ENCODE measurements around the gene LONRF2. TPM values are rescaled to one million over a fixed set of nuclear protein-coding genes. Genes with fewer than 3 reads are reported as not detected.

LONRF2 gene
- total RNA-seq, 1 experiment from 2014 or later: 9.7 TPM

GRCh38 chr2:100270381-100271146 lies 51.7 kb downstream of the LONRF2 start:
- peaks cover 9% of the 10 kb centered on the region for H3K36me3 Mint-ChIP-seq (ENCODE audit: insufficient read depth, unreplicated experiment)
- intact Hi-C loops (cut with micrococcal nuclease; ENCODE audit: unreplicated experiment): no loop called here
- BruUV-seq (replicated peaks): no TSS peak
- CTCF ChIA-PET: no interaction called here
- DNase-seq: no peak
- H3K9me3 Mint-ChIP-seq (ENCODE audit: low read depth, unreplicated experiment): peaks cover 4% of the 10 kb centered on the region
- H3K4me3 Mint-ChIP-seq (ENCODE audit: low read depth, unreplicated experiment): no peak overlapping the region
- no peaks in the 10 kb centered on the region for H3K27me3 Mint-ChIP-seq (ENCODE audit: unreplicated experiment)
- H3K4me1 Mint-ChIP-seq (ENCODE audit: low read depth, unreplicated experiment): peaks cover 10% of the 10 kb centered on the region
- peak overlapping the region; percentile 50 for H3K27ac Mint-ChIP-seq (ENCODE audit: unreplicated experiment)
- TF ChIP-seq, protein P1, sequence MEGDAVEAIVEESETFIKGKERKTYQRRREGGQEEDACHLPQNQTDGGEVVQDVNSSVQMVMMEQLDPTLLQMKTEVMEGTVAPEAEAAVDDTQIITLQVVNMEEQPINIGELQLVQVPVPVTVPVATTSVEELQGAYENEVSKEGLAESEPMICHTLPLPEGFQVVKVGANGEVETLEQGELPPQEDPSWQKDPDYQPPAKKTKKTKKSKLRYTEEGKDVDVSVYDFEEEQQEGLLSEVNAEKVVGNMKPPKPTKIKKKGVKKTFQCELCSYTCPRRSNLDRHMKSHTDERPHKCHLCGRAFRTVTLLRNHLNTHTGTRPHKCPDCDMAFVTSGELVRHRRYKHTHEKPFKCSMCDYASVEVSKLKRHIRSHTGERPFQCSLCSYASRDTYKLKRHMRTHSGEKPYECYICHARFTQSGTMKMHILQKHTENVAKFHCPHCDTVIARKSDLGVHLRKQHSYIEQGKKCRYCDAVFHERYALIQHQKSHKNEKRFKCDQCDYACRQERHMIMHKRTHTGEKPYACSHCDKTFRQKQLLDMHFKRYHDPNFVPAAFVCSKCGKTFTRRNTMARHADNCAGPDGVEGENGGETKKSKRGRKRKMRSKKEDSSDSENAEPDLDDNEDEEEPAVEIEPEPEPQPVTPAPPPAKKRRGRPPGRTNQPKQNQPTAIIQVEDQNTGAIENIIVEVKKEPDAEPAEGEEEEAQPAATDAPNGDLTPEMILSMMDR (IDR thresholded peaks at IDR 0.05; ENCODE audit: unreplicated experiment): no peak

- H3K36me3 Mint-ChIP-seq (ENCODE audit: insufficient read depth, unreplicated experiment): peaks cover 9% of the 10 kb centered on the region
- peaks cover 10% of the 10 kb centered on the region for H3K4me1 Mint-ChIP-seq (ENCODE audit: low read depth, unreplicated experiment)
- H3K27me3 Mint-ChIP-seq (ENCODE audit: unreplicated experiment): no peaks in the 10 kb centered on the region
- no peak overlapping the region for H3K27ac Mint-ChIP-seq (ENCODE audit: unreplicated experiment)
- CTCF ChIA-PET: no interaction called here
- no peak overlapping the region for H3K4me3 Mint-ChIP-seq (ENCODE audit: low read depth, unreplicated experiment)
- peaks cover 4% of the 10 kb centered on the region for H3K9me3 Mint-ChIP-seq (ENCODE audit: low read depth, unreplicated experiment)
- intact Hi-C loops (cut with micrococcal nuclease; ENCODE audit: unreplicated experiment): no loop called here
- no peak for DNase-seq
- no TSS peak for BruUV-seq (replicated peaks)
- TF ChIP-seq, protein P1 (IDR thresholded peaks at IDR 0.05; ENCODE audit: unreplicated experiment): no peak
These were observed 52.4 kb downstream of the LONRF2 start for GRCh38 chr2:100269889-100270288.

- no peak overlapping the region for H3K4me3 Mint-ChIP-seq (ENCODE audit: low read depth, unreplicated experiment)
- CTCF ChIA-PET: no interaction called here
- H3K27ac Mint-ChIP-seq (ENCODE audit: unreplicated experiment): no peak overlapping the region
- peaks cover 4% of the 10 kb centered on the region for H3K9me3 Mint-ChIP-seq (ENCODE audit: low read depth, unreplicated experiment)
- peaks cover 10% of the 10 kb centered on the region for H3K4me1 Mint-ChIP-seq (ENCODE audit: low read depth, unreplicated experiment)
- intact Hi-C loops (cut with micrococcal nuclease; ENCODE audit: unreplicated experiment): no loop called here
- TF ChIP-seq, protein P1 (IDR thresholded peaks at IDR 0.05; ENCODE audit: unreplicated experiment): no peak
- no TSS peak for BruUV-seq (replicated peaks)
- H3K36me3 Mint-ChIP-seq (ENCODE audit: insufficient read depth, unreplicated experiment): peaks cover 5% of the 10 kb centered on the region
- H3K27me3 Mint-ChIP-seq (ENCODE audit: unreplicated experiment): no peaks in the 10 kb centered on the region
- DNase-seq: no peak
These were observed 53.3 kb downstream of the LONRF2 start for GRCh38 chr2:100268986-100269385.

- DNase-seq: no peak
- Mint-ChIP-seq H3K27me3 (ENCODE audit: unreplicated experiment) (no peaks in the 10 kb centered on the region), H3K4me1 (ENCODE audit: low read depth, unreplicated experiment) (peaks cover 10% of the 10 kb centered on the region), H3K36me3 (ENCODE audit: insufficient read depth, unreplicated experiment) (peaks cover 5% of the 10 kb centered on the region), H3K4me3 (ENCODE audit: low read depth, unreplicated experiment) (no peak overlapping the region), H3K9me3 (ENCODE audit: low read depth, unreplicated experiment) (peaks cover 4% of the 10 kb centered on the region), H3K27ac (ENCODE audit: unreplicated experiment) (peak overlapping the region; percentile 11)
- CTCF ChIA-PET: interaction anchor here (1.3 to 1.9 kb wide), 2 partner anchors 53 to 98 kb away, joined by 3 to 4 read pairs; no protein-coding TSS in a partner anchor
- BruUV-seq (replicated peaks): no TSS peak
- TF ChIP-seq, protein P1 (IDR thresholded peaks at IDR 0.05; ENCODE audit: unreplicated experiment): no peak
- intact Hi-C loops (cut with micrococcal nuclease; ENCODE audit: unreplicated experiment): no loop called here
These were observed 54.5 kb downstream of the LONRF2 start for GRCh38 chr2:100267751-100268150.
